AG04450 (cell line): ENCODE results near the gene B9D1. TPM values are rescaled to one million over a fixed set of nuclear protein-coding genes. Genes with fewer than 3 reads are reported as not detected.

ENCODE experiments used
- CTCF ChIA-PET: fragments of 300-600, 350-600 bp; formaldehyde crosslinking; extraction: SDS; loops from one replicate; lab custom pipeline; 2022; ENCODE audit warnings: antibody characterized with exemption, inconsistent platforms; lab: Charles Lee
- POLR2A ChIA-PET: fragments of 350-600 bp; formaldehyde crosslinking; extraction: SDS; loops from one replicate; lab custom pipeline; 2021; ENCODE audit warnings: antibody characterized with exemption, inconsistent platforms; lab: Yijun Ruan, JAX
- DNase-seq: peaks from one replicate; pipeline ENCODE4 v3.0.0-alpha.2; 2011; ENCODE audit warnings: low read depth, low spot score
- H3K27ac ChIP-seq: one replicate; pipeline ENCODE4 v1.5.1; 2012; ENCODE audit warnings: low read depth, low read length, control low read depth
- H3K27me3 ChIP-seq: one replicate; pipeline ENCODE4 v1.6.0; 2012; ENCODE audit warnings: low read length; ENCODE audit not compliant: control insufficient read depth, insufficient read depth
- H3K4me3 ChIP-seq: 2 replicates; pipeline ENCODE4 v1.5.1; 2011; ENCODE audit warnings: mild to moderate bottlenecking, low read depth, low read length, control low read depth
- H3K9me3 ChIP-seq: 2 replicates; pipeline ENCODE4 v1.5.1; 2012; ENCODE audit warnings: low read length; ENCODE audit not compliant: control insufficient read depth, insufficient read depth
- CTCF ChIP-seq: IDR thresholded peaks from 2 replicates; pipeline ENCODE4 v1.5.1; 2011; ENCODE audit warnings: low read depth, low read length, control low read depth, inconsistent platforms
- polyA plus RNA-seq: library from polyadenylated mRNA; depleted of rRNA; stranded (reverse); fragments of >200 nt; gene quantifications from 2 replicates; pipeline ENCODE4 v1.2.3, GENCODE V29; 2011

Gene B9D1
- polyA plus RNA-seq, 1 experiment = 35.2 TPM

DNA sequence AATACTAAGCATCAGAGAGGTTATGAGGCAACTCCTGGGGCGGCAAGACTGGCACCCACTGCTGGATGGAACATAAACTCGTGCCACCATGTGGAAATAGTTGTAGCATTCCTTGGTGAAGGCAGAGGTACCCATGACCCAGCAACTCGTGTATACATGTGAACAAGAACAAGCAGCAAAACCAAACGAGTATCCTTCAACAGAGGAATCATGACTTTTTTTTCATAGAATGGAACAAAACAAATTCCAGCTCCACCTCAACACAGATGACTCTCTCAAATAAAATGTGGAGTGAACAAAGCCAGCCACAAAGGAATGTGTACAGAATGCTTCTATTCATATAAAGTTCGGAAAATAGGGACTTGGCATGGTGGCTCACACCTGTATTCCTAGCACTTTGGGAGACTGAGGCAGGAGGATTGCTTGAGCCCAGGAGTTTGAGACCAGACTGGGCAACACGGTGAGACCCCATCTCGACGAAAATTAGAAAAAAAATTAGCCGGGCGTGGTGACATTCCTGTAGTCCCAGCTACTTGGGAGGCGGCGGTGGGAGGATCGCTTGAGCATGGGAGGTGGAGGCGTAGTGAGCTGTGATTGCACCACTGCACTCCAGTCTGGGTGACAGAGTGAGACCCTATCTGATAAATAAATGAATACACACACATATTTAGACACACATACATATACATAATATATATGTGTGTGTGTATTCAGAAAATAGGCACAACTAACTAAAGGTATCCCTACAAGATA lies 35.3 kb downstream of the B9D1 start:
- Histone ChIP-seq H3K27ac (peak overlapping the region; percentile 72), H3K4me3 (no peak overlapping the region), H3K27me3 (no peaks in the 10 kb centered on the region), H3K9me3 (no peaks in the 10 kb centered on the region)
- peak; percentile 51 for DNase-seq
- ChIA-PET CTCF (interaction anchor here (0.5 kb wide), 1 partner anchor 71 kb away, joined by 6 read pairs; no protein-coding TSS in a partner anchor), POLR2A (interaction anchor here (0.9 kb wide), 1 partner anchor 27 kb away, joined by 3 read pairs; no protein-coding TSS in a partner anchor)
- no peak for TF ChIP-seq CTCF

DNA sequence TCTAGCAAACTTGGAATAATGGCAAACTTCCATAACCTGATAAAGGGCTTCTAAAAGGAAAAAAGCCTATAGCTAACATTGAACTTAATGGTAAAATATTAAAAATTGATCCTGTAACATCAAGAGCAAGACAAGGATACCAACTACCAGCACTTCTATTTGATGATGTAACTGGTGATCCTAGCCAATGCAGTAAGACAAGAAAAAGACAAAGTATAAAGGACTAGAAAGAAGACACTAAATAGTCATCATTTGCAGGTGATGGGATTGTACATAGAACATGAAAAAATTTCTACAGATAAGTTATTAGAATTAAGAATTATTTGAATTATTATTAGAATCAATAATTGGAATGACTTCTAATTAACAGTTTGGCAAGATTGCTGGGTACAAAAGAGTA lies 37.0 kb downstream of the B9D1 start:
- H3K4me3 ChIP-seq = no peak overlapping the region
- no peak for TF ChIP-seq CTCF
- ChIA-PET CTCF (no interaction called here), POLR2A (no interaction called here)
- H3K9me3 ChIP-seq = no peaks in the 10 kb centered on the region
- no peak for DNase-seq
- no peak overlapping the region for H3K27ac ChIP-seq
- H3K27me3 ChIP-seq = no peaks in the 10 kb centered on the region

GRCh38 chr17:19322861-19323260 lies 39.7 kb downstream of the B9D1 start:
- H3K4me3 ChIP-seq = no peak overlapping the region
- ChIA-PET CTCF (no interaction called here), POLR2A (no interaction called here)
- H3K9me3 ChIP-seq = no peaks in the 10 kb centered on the region
- no peak overlapping the region for H3K27ac ChIP-seq
- TF ChIP-seq CTCF = no peak
- H3K27me3 ChIP-seq = no peaks in the 10 kb centered on the region
- no peak for DNase-seq

DNA sequence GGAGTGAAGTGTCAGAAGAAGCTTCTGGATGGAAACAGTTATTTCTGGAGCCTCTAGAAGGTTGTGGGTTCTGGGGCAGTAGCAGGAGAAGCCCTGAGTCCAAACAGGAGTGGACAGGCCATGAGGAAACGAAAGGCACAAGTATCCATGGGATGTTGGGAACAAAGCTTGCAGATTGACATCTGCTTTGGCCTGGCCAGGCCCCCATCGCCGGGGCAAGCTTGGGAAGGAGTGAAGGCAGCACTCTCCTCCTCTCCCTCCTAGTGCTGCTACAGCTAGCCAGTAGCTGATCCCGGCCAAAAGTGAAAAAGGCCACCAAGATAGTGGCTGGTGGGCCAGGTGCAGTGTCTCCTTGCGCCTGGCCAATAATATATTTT lies 40.4 kb downstream of the B9D1 start:
- Histone ChIP-seq H3K9me3 (no peaks in the 10 kb centered on the region), H3K27me3 (no peaks in the 10 kb centered on the region), H3K4me3 (no peak overlapping the region), H3K27ac (no peak overlapping the region)
- no peak for DNase-seq
- ChIA-PET CTCF (no interaction called here), POLR2A (interaction anchor here (1.1 kb wide), 1 partner anchor 10 kb away, joined by 4 read pairs; no protein-coding TSS in a partner anchor)
- TF ChIP-seq CTCF = no peak

- POLR2A ChIA-PET = interaction anchor here (1.1 kb wide), 1 partner anchor 10 kb away, joined by 4 read pairs; no protein-coding TSS in a partner anchor
- H3K4me3 ChIP-seq = no peak overlapping the region
- 0 out of 2 replicates have a peak, but pooled peaks have one; percentile 15 for TF ChIP-seq CTCF
Observed at GRCh38 chr17:19321481-19322128, 40.9 kb downstream of the B9D1 start.

More at GRCh38 chr17:19321481-19322128, 40.9 kb downstream of the B9D1 start:
- Histone ChIP-seq H3K9me3 (no peaks in the 10 kb centered on the region), H3K27ac (no peak overlapping the region), H3K27me3 (no peaks in the 10 kb centered on the region)
- DNase-seq = no peak
- CTCF ChIA-PET = no interaction called here
